IMR-90 (cell line): Measurements from ENCODE around the gene RIMBP2.

Source experiments
- MXI1 ChIP-seq: IDR thresholded peaks from 2 replicates; pipeline ENCODE4 v1.6.1; 2012; ENCODE audit warnings: low read depth, mild to moderate bottlenecking, low read length, moderate library complexity, borderline replicate concordance
- POLR2A ChIP-seq: IDR thresholded peaks from 2 replicates; pipeline ENCODE4 v1.6.1; 2012; ENCODE audit warnings: mild to moderate bottlenecking, low read depth, low read length
- RAD21 ChIP-seq: IDR thresholded peaks from 2 replicates; pipeline ENCODE4 v1.6.1; 2012; ENCODE audit warnings: low read length, improper control_type of control experiment
- RCOR1 ChIP-seq: IDR thresholded peaks from 2 replicates; pipeline ENCODE4 v1.6.1; 2012; ENCODE audit warnings: mild to moderate bottlenecking, low read length, improper control_type of control experiment; ENCODE audit not compliant: insufficient replicate concordance
- TF ChIP-seq, protein P1 (sequence below): conservative IDR thresholded peaks from 2 replicates; pipeline ENCODE4 v1.5.1; 2012; ENCODE audit warnings: mild to moderate bottlenecking, low read depth, low read length, improper control_type of control experiment
- TF ChIP-seq, protein P2 (sequence below): fragments of 150-350 bp; IDR thresholded peaks from 2 replicates; pipeline ENCODE4 v1.6.1; 2017; ENCODE audit warnings: mild to moderate bottlenecking, antibody characterized with exemption, low read length, low read depth
- TF ChIP-seq, protein P3 (sequence below): fragments of 150-350 bp; IDR thresholded peaks from 2 replicates; pipeline ENCODE4 v1.6.1; 2016; ENCODE audit warnings: low read depth, mild to moderate bottlenecking, low read length, moderate library complexity, borderline replicate concordance

DNA sequence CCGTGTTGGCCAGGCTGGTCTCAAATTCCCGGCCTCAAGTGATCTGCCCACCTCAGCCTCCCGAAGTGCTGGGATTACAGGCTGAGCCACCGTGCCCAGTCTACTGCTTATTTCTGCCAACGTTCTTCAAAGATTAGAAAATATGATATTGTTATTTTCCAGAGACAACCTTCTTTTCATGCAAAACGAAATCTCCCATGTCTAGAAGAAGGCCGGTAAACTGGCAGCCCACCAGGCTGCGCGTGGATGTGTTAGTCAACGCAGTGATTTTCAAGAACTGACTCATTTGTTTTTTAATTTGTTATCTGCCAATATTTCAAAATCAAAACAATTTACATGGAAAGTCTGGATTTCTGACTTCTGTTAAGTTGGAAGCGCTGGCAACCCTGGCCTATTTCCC lies 169.6 kb downstream of the RIMBP2 start:
- TF ChIP-seq MXI1 (no peak), POLR2A (no peak), RAD21 (no peak), RCOR1 (no peak)
- TF ChIP-seq, protein P1, sequence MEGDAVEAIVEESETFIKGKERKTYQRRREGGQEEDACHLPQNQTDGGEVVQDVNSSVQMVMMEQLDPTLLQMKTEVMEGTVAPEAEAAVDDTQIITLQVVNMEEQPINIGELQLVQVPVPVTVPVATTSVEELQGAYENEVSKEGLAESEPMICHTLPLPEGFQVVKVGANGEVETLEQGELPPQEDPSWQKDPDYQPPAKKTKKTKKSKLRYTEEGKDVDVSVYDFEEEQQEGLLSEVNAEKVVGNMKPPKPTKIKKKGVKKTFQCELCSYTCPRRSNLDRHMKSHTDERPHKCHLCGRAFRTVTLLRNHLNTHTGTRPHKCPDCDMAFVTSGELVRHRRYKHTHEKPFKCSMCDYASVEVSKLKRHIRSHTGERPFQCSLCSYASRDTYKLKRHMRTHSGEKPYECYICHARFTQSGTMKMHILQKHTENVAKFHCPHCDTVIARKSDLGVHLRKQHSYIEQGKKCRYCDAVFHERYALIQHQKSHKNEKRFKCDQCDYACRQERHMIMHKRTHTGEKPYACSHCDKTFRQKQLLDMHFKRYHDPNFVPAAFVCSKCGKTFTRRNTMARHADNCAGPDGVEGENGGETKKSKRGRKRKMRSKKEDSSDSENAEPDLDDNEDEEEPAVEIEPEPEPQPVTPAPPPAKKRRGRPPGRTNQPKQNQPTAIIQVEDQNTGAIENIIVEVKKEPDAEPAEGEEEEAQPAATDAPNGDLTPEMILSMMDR: no peak
- TF ChIP-seq, protein P2, sequence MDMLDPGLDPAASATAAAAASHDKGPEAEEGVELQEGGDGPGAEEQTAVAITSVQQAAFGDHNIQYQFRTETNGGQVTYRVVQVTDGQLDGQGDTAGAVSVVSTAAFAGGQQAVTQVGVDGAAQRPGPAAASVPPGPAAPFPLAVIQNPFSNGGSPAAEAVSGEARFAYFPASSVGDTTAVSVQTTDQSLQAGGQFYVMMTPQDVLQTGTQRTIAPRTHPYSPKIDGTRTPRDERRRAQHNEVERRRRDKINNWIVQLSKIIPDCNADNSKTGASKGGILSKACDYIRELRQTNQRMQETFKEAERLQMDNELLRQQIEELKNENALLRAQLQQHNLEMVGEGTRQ: no peak
- TF ChIP-seq, protein P3, sequence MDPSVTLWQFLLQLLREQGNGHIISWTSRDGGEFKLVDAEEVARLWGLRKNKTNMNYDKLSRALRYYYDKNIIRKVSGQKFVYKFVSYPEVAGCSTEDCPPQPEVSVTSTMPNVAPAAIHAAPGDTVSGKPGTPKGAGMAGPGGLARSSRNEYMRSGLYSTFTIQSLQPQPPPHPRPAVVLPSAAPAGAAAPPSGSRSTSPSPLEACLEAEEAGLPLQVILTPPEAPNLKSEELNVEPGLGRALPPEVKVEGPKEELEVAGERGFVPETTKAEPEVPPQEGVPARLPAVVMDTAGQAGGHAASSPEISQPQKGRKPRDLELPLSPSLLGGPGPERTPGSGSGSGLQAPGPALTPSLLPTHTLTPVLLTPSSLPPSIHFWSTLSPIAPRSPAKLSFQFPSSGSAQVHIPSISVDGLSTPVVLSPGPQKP: no peak
